Glutamatergic neuron (in vitro differentiated cells): ENCODE measurements around the gene ADGRL3. TPM values are rescaled to one million over a fixed set of nuclear protein-coding genes. Genes with fewer than 3 reads are reported as not detected.

Experiments used
- DNase-seq: peaks from one replicate; pipeline ENCODE4 v3.0.0; 2022
- H3K27ac Mint-ChIP-seq: one replicate; pipeline ENCODE4 v1.8.0; 2020; ENCODE audit warnings: mild to moderate bottlenecking, mixed read lengths, inconsistent platforms; ENCODE audit not compliant: unreplicated experiment
- H3K27me3 Mint-ChIP-seq: one replicate; pipeline ENCODE4 v1.8.0; 2020; ENCODE audit warnings: mild to moderate bottlenecking, moderate library complexity, mixed read lengths, inconsistent platforms; ENCODE audit not compliant: unreplicated experiment
- H3K36me3 Mint-ChIP-seq: one replicate; pipeline ENCODE4 v1.8.0; 2020; ENCODE audit warnings: mild to moderate bottlenecking, mixed read lengths, inconsistent platforms; ENCODE audit not compliant: unreplicated experiment
- H3K4me1 Mint-ChIP-seq: one replicate; pipeline ENCODE4 v1.8.0; 2020; ENCODE audit warnings: mild to moderate bottlenecking, low read depth, mixed read lengths, inconsistent platforms; ENCODE audit not compliant: unreplicated experiment
- H3K4me3 Mint-ChIP-seq: one replicate; pipeline ENCODE4 v1.8.0; 2020; ENCODE audit warnings: mild to moderate bottlenecking, mixed read lengths, inconsistent platforms; ENCODE audit not compliant: unreplicated experiment
- H3K9me3 Mint-ChIP-seq: one replicate; pipeline ENCODE4 v1.8.0; 2020; ENCODE audit warnings: mild to moderate bottlenecking, moderate library complexity, mixed read lengths, inconsistent platforms; ENCODE audit not compliant: unreplicated experiment
- total RNA-seq: library from RNA; stranded (reverse); fragmentation: NEBNext Ultra II Directional; extraction: Animal tissue kit (Norgen Biotek cat#: 25700); gene quantifications from one replicate; pipeline ENCODE4 v1.2.1, GENCODE V29; 2021; ENCODE audit not compliant: unreplicated experiment
- TF ChIP-seq, protein P1 (sequence below): fragments of 200-600 bp; sonication (generic); IDR thresholded peaks from one replicate; pipeline ENCODE4 v1.5.0; 2021; ENCODE audit not compliant: partially characterized antibody, unreplicated experiment

The ADGRL3 gene
- total RNA-seq, 1 donor from 2014 or later = 193 TPM

- Mint-ChIP-seq H3K36me3 (peaks cover 16% of the 10 kb centered on the region), H3K27me3 (peaks cover 2% of the 10 kb centered on the region), H3K4me3 (no peak overlapping the region), H3K9me3 (peaks cover 13% of the 10 kb centered on the region), H3K4me1 (no peaks in the 10 kb centered on the region), H3K27ac (no peak overlapping the region)
- TF ChIP-seq, protein P1, sequence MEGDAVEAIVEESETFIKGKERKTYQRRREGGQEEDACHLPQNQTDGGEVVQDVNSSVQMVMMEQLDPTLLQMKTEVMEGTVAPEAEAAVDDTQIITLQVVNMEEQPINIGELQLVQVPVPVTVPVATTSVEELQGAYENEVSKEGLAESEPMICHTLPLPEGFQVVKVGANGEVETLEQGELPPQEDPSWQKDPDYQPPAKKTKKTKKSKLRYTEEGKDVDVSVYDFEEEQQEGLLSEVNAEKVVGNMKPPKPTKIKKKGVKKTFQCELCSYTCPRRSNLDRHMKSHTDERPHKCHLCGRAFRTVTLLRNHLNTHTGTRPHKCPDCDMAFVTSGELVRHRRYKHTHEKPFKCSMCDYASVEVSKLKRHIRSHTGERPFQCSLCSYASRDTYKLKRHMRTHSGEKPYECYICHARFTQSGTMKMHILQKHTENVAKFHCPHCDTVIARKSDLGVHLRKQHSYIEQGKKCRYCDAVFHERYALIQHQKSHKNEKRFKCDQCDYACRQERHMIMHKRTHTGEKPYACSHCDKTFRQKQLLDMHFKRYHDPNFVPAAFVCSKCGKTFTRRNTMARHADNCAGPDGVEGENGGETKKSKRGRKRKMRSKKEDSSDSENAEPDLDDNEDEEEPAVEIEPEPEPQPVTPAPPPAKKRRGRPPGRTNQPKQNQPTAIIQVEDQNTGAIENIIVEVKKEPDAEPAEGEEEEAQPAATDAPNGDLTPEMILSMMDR = no peak
- DNase-seq = no peak
Observed at GRCh38 chr4:61425315-61425714, 225.2 kb downstream of the ADGRL3 start.

GRCh38 chr4:61426229-61426628, 226.1 kb downstream of the ADGRL3 start:
- no peak for DNase-seq
- H3K4me3 Mint-ChIP-seq = no peak overlapping the region
- H3K27me3 Mint-ChIP-seq = peaks cover 4% of the 10 kb centered on the region
- H3K36me3 Mint-ChIP-seq = peaks cover 16% of the 10 kb centered on the region
- peaks cover 7% of the 10 kb centered on the region for H3K4me1 Mint-ChIP-seq
- H3K9me3 Mint-ChIP-seq = peaks cover 18% of the 10 kb centered on the region
- no peak overlapping the region for H3K27ac Mint-ChIP-seq
- TF ChIP-seq, protein P1 = no peak

DNA sequence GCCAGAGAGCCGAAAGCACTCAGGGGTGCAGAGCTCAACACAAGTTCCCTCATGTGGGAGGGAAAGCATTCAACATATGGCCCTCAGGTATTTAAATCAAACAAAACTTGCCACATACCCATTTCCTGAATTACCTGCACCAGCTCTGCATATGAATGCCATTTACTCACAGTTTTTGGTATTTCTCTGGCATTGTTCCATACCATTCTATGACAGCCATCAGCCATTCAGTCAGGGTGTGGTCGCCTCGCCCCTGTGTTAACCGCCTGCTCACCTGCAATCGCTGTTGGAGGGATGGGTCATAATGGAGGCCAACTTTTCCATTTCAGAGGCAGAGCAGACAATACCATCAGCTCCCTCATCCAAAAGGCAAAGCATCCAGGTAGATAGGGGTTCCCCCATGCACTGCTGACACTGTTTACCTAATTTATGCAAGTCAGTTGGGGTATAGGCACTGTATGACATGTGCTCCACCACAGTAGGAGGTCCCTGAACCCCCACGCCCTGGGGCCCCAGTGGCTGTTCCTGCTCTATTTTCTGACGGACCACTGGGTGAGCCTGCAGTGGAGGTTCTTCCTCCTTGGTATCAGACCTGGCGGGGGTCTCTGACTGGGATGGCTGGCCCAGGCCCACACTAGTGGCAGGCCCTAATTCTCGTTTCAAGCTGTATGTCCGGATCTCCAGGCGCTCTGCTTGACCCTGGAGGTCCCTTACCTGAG, 227.1 kb downstream of the ADGRL3 start:
- Mint-ChIP-seq H3K27me3 (peaks cover 4% of the 10 kb centered on the region), H3K27ac (no peak overlapping the region), H3K4me1 (peaks cover 13% of the 10 kb centered on the region)

GRCh38 chr4:61427818-61428495, 227.8 kb downstream of the ADGRL3 start:
- no peak for DNase-seq
- Mint-ChIP-seq H3K27me3 (peaks cover 4% of the 10 kb centered on the region), H3K4me3 (no peak overlapping the region), H3K4me1 (peaks cover 13% of the 10 kb centered on the region), H3K36me3 (peaks cover 13% of the 10 kb centered on the region), H3K27ac (no peak overlapping the region), H3K9me3 (peaks cover 20% of the 10 kb centered on the region)
- TF ChIP-seq, protein P1 = no peak

More for the DNA sequence above, 227.1 kb downstream of the ADGRL3 start:
- TF ChIP-seq, protein P1 = no peak
- Mint-ChIP-seq H3K36me3 (peaks cover 16% of the 10 kb centered on the region), H3K4me3 (no peak overlapping the region), H3K9me3 (peaks cover 20% of the 10 kb centered on the region)
- no peak for DNase-seq

DNA sequence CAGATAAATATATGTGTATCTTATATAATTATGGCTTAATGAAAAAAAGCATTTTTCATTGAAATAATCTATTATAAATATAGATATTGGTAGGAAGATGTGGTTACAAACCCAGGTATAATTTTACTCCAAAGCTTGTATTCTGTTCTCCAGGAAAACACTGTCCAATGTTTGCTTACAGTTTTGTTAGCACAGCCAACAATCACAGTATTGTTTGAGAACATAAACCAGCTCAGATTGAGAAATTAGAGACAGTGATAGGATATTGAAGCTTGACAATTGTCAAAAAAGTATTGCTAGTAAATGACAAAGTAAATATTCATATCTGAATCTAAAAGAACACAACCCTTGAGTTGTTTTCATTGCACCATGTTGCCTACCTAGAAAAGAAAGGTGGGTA, 228.8 kb downstream of the ADGRL3 start:
- Mint-ChIP-seq H3K27ac (no peak overlapping the region), H3K27me3 (peaks cover 4% of the 10 kb centered on the region), H3K4me1 (peaks cover 21% of the 10 kb centered on the region), H3K36me3 (peaks cover 4% of the 10 kb centered on the region), H3K9me3 (peaks cover 19% of the 10 kb centered on the region), H3K4me3 (no peak overlapping the region)
- TF ChIP-seq, protein P1 = no peak
- no peak for DNase-seq
